Measurements from ENCODE around the gene TMEM151B.

The TMEM151B gene

DNA sequence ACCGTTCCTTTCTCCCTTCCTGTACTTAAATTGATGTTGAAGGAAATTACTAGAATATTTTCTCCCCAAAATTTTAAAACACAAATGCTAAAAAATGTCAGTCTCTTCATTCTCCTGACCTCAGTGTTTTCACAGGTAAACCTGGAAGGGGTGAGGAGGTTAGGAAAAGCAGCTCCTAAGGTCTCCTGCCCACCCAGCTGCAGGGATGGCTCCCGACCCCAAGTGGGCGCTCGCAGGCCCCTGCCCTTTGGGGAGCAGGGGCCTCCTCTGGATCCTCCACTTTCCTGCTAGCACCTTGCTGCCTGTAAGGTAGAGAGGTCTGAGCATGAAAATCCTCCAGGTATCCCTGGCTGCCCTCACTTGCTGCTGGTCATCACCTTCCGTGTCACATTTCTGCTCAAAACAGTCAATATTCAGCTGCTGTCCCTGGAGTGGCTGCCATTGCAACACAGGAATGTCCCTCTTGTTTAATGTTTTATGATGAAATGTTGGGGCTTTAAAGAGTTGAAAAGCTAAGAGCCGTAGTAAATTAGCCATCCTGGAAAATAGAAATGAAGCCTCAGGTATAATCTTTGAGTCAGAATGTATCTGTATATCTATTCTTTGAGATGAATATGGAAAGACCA lies 34.2 kb upstream of the TMEM151B start:
- Mint-ChIP-seq H3K27me3 (no peaks in the 10 kb centered on the region), H3K27ac (ENCODE audit: low read depth) (no peak overlapping the region), H3K9me3 (no peaks in the 10 kb centered on the region), H3K4me1 (peaks cover 21% of the 10 kb centered on the region), H3K4me3 (no peak overlapping the region), H3K36me3 (ENCODE audit: insufficient read depth) (peaks cover 8% of the 10 kb centered on the region)
- ATAC-seq (replicated peaks; ENCODE audit: extremely low read depth, poor library complexity, severe bottlenecking), result no peak
- no peak for DNase-seq (ENCODE audit: low spot score in 2 of 2)

GRCh38 chr6:44237021-44237812 lies 33.0 kb upstream of the TMEM151B start:
- Mint-ChIP-seq H3K27me3 (no peaks in the 10 kb centered on the region), H3K9me3 (no peaks in the 10 kb centered on the region), H3K4me1 (peaks cover 21% of the 10 kb centered on the region), H3K4me3 (peak overlapping the region; percentile 90), H3K27ac (ENCODE audit: low read depth) (peak overlapping the region; percentile 88), H3K36me3 (ENCODE audit: insufficient read depth) (peaks cover 8% of the 10 kb centered on the region)
- DNase-seq (ENCODE audit: low spot score in 2 of 2) (no peak), ATAC-seq (replicated peaks; ENCODE audit: extremely low read depth, poor library complexity, severe bottlenecking) (peak; percentile 71)

DNA sequence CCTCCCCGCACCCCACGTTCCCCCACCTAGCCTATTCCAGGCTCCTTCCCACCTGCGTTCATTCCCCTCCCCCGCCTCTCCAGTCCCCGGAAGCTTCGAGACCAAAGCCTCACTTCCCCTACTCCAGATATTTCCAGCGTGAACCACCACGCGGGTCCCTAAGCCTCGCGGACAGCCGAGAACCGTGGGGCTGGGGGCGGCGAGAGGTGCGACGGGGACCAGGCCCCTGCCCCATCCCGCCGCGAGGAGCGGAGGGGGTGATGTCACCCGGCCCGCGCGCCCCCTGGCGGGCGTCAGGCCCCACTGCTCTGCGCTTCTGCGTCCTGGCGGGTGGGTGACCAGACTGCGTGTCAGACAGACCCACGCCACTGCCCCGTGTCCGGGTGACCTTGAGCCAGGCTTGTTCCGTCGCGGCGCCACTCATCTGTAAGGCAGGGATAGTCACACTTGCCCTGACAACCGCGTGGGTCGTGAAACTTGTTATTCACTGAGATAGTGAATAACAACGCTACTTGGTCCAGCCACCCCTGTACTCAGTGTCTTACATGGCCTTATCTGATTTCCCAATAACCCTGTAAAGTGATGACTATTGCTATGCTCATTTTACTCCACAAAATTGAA lies 32.3 kb upstream of the TMEM151B start:
- ATAC-seq (replicated peaks; ENCODE audit: extremely low read depth, poor library complexity, severe bottlenecking), result peak; percentile 91
- Mint-ChIP-seq H3K4me1 (peaks cover 21% of the 10 kb centered on the region), H3K36me3 (ENCODE audit: insufficient read depth) (peaks cover 8% of the 10 kb centered on the region), H3K4me3 (peak overlapping the region; percentile 90), H3K27me3 (no peaks in the 10 kb centered on the region), H3K27ac (ENCODE audit: low read depth) (peak overlapping the region; percentile 88), H3K9me3 (no peaks in the 10 kb centered on the region)
- peak; percentile 67 to 71 for DNase-seq (ENCODE audit: low spot score in 2 of 2)

GRCh38 chr6:44238687-44239350 lies 31.4 kb upstream of the TMEM151B start:
- H3K4me1 Mint-ChIP-seq, result peaks cover 16% of the 10 kb centered on the region
- H3K4me3 Mint-ChIP-seq, result peak overlapping the region; percentile 90
- peaks cover 8% of the 10 kb centered on the region for H3K36me3 Mint-ChIP-seq (ENCODE audit: insufficient read depth)
- no peaks in the 10 kb centered on the region for H3K9me3 Mint-ChIP-seq
- H3K27ac Mint-ChIP-seq (ENCODE audit: low read depth), result peak overlapping the region; percentile 12
- DNase-seq (ENCODE audit: low spot score in 2 of 2) (no peak), ATAC-seq (replicated peaks; ENCODE audit: extremely low read depth, poor library complexity, severe bottlenecking) (no peak)
- no peaks in the 10 kb centered on the region for H3K27me3 Mint-ChIP-seq

DNA sequence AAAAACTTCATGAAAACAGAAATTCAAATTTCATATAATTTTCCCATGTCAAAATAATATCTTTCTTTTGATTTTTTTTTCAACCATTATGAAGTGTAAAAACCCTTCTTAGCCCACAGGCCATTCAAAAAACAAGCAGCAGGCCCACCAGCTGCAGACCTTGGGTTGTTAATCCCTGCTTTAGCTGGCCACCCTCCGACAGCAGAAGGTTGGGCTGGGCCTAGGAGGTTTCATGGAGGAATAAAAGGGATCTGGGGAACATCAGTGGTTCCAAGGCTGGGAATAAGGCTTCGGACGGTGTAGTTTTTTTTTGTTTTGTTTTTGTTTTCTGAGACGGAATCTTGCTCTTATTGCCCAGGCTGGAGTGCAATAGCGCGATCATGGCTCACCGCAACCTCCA lies 26.9 kb upstream of the TMEM151B start:
- DNase-seq (ENCODE audit: low spot score in 2 of 2), result no peak
- Mint-ChIP-seq H3K9me3 (no peaks in the 10 kb centered on the region), H3K4me1 (peaks cover 32% of the 10 kb centered on the region), H3K4me3 (no peak overlapping the region), H3K27ac (ENCODE audit: low read depth) (no peak overlapping the region), H3K27me3 (no peaks in the 10 kb centered on the region), H3K36me3 (ENCODE audit: insufficient read depth) (peaks cover 27% of the 10 kb centered on the region)
- no peak for ATAC-seq (replicated peaks; ENCODE audit: extremely low read depth, poor library complexity, severe bottlenecking)

DNA sequence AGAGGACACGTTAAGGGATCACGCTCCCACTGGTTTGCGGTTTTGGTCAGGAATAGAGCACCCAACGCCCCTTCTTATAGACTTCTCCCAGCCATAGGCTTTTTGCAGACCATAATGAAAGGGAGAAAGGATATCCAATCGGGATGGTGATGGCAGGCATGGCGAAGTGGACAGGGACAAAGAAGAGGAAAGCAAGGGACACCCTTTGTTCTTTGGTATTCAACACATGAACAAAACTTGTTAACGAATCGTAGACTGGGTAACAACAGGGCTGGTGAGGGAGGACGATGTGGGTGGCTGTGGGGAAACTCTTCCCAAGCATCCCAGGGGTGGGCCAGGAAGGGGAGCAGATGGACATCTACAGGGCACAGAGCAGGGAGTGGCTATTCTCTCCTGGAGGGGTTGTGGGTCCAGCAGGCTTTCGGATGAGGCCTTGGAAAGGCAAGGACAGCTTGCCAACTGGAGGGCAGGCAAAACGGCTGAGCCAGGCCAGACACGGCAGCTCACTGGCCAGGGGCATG lies 24.8 kb upstream of the TMEM151B start:
- DNase-seq (ENCODE audit: low spot score in 2 of 2) (no peak), ATAC-seq (replicated peaks; ENCODE audit: extremely low read depth, poor library complexity, severe bottlenecking) (no peak)
- H3K27ac Mint-ChIP-seq (ENCODE audit: low read depth), result peak overlapping the region; percentile 100
- H3K36me3 Mint-ChIP-seq (ENCODE audit: insufficient read depth), result peaks cover 47% of the 10 kb centered on the region
- no peaks in the 10 kb centered on the region for H3K27me3 Mint-ChIP-seq
- no peaks in the 10 kb centered on the region for H3K9me3 Mint-ChIP-seq
- H3K4me1 Mint-ChIP-seq, result peaks cover 42% of the 10 kb centered on the region
- peak overlapping the region; percentile 100 for H3K4me3 Mint-ChIP-seq

GRCh38 chr6:44245912-44246662 lies 24.2 kb upstream of the TMEM151B start:
- peaks cover 54% of the 10 kb centered on the region for H3K36me3 Mint-ChIP-seq (ENCODE audit: insufficient read depth)
- peak overlapping the region; percentile 100 for H3K27ac Mint-ChIP-seq (ENCODE audit: low read depth)
- H3K27me3 Mint-ChIP-seq, result no peaks in the 10 kb centered on the region
- DNase-seq (ENCODE audit: low spot score in 2 of 2) (peak; percentile 61 to 64), ATAC-seq (replicated peaks; ENCODE audit: extremely low read depth, poor library complexity, severe bottlenecking) (peak; percentile 26)
- H3K9me3 Mint-ChIP-seq, result no peaks in the 10 kb centered on the region
- peaks cover 47% of the 10 kb centered on the region for H3K4me1 Mint-ChIP-seq
- peak overlapping the region; percentile 100 for H3K4me3 Mint-ChIP-seq

DNA sequence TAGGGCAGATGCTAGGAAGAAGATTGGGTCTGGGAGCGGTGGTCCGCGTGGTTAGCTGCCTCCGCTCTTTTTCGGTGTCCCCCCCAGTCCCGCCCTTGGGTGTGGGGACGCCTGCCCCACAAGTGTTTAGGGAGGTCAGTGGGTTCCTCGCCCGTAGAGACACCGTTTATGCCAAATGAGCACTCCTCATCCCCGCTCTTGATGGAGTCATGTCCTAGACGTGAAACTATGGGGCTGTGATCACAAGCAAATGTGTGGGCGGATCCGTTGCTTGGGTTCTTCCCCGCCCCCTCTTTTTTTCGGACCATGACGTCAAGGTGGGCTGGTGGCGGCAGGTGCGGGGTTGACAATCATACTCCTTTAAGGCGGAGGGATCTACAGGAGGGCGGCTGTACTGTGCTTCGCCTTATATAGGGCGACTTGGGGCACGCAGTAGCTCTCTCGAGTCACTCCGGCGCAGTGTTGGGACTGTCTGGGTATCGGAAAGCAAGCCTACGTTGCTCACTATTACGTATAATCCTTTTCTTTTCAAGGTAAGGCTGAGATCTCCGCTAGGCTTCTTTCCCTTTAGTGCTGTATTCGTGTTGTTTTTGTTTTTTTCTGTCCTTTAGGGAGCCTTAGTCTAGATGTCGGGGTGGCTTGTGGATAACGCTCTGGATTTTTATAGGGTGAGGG lies 23.4 kb upstream of the TMEM151B start, which contains the start of gene HSP90AB1:
TSS of gene HSP90AB1 (plus strand) at position 439 of the 675 bp plus-strand sequence. CDS start 1,529 bp downstream, outside the sequence.
- Mint-ChIP-seq H3K4me3 (peak within 1 kb of the TSS; percentile 100), H3K36me3 (ENCODE audit: insufficient read depth) (peaks cover 61% of the 10 kb centered on the region), H3K27me3 (no peaks in the 10 kb centered on the region), H3K27ac (ENCODE audit: low read depth) (peak within 1 kb of the TSS; percentile 100), H3K9me3 (no peaks in the 10 kb centered on the region), H3K4me1 (peaks cover 50% of the 10 kb centered on the region)
- ATAC-seq (replicated peaks; ENCODE audit: extremely low read depth, poor library complexity, severe bottlenecking) (peak; percentile 87), DNase-seq (ENCODE audit: low spot score in 2 of 2) (peak; percentile 88 to 96)

DNA sequence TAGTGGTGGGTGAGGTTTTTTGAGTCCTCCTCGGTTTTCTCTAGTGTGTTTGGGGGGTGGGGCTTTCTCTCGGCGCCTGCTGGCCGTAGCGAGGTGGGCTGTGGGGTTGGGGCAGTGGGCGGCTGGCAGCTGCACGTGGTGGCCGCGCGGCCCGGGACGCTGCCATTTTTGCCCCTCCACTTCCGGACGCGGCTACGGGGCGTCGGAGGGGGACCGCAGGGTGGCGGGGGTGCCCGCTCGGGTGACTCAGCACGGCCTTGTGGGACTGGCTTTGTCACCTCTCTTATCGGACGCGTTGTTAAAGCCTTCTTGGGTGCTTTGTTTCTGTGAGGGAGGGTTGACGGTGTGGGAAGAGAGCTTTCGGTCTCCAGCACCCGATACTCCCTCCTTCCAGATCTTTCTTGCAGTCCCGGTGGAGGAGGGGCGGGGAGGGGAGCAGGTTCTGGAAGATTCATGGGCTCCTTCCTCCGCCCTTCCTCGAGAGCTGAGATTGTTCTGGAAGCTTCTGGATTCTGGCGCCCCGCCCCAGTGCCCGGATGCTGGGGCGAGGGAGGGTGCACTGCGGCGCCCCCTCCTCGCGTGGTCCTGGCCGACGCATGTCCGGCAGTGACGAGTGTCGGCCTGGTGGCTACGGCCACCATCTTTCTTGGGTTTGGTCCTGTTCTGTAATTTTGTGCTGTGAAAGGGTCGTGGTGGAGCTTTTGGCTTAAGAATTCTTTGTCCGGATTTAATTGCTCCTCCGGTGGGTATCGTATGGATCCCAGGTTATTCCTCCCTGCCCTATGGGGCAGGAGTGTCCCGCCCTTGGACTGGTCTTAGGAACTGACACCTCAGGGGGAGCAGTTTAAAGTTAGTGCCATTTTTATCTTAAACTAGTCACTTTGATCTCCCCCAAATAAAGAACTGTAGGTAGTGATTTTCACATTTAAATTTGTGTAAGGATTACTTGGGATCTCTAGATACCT lies 22.6 kb upstream of the TMEM151B start:
- Mint-ChIP-seq H3K9me3 (no peaks in the 10 kb centered on the region), H3K36me3 (ENCODE audit: insufficient read depth) (peaks cover 68% of the 10 kb centered on the region), H3K4me3 (peak overlapping the region; percentile 100), H3K4me1 (peaks cover 53% of the 10 kb centered on the region), H3K27me3 (no peaks in the 10 kb centered on the region), H3K27ac (ENCODE audit: low read depth) (peak overlapping the region; percentile 100)
- ATAC-seq (replicated peaks; ENCODE audit: extremely low read depth, poor library complexity, severe bottlenecking) (peak; percentile 74), DNase-seq (ENCODE audit: low spot score in 2 of 2) (peak; percentile 84 to 89)

- no peak for DNase-seq (ENCODE audit: low spot score in 2 of 2)
- peaks cover 78% of the 10 kb centered on the region for H3K36me3 Mint-ChIP-seq (ENCODE audit: insufficient read depth)
- no peak for ATAC-seq (replicated peaks; ENCODE audit: extremely low read depth, poor library complexity, severe bottlenecking)
- H3K27me3 Mint-ChIP-seq, result no peaks in the 10 kb centered on the region
- peak overlapping the region; percentile 100 for H3K27ac Mint-ChIP-seq (ENCODE audit: low read depth)
- peak overlapping the region; percentile 100 for H3K4me3 Mint-ChIP-seq
- H3K9me3 Mint-ChIP-seq, result no peaks in the 10 kb centered on the region
- peaks cover 63% of the 10 kb centered on the region for H3K4me1 Mint-ChIP-seq
Observed at GRCh38 chr6:44248579-44248978, 21.7 kb upstream of the TMEM151B start.
